GM21529 (cell line): ENCODE data around the gene SMIM41.

ENCODE experiments used
- ATAC-seq: cut with Tn5 transposase; IDR thresholded peaks from one replicate; pipeline ENCODE4 v1.9.1; 2021; ENCODE audit not compliant: unreplicated experiment

Gene SMIM41

GRCh38 chr12:52050758-52051541, 28.6 kb upstream of the SMIM41 start, which contains the start of gene NR4A1:
Gene NR4A1, plus strand, starts transcription at chr12:52051442. Its CDS starts 2,887 bp downstream, at chr12:52054329.
- ATAC-seq, result peak; percentile 81

- ATAC-seq, result no peak
Observed at GRCh38 chr12:52052468-52053186, 26.9 kb upstream of the SMIM41 start.

DNA sequence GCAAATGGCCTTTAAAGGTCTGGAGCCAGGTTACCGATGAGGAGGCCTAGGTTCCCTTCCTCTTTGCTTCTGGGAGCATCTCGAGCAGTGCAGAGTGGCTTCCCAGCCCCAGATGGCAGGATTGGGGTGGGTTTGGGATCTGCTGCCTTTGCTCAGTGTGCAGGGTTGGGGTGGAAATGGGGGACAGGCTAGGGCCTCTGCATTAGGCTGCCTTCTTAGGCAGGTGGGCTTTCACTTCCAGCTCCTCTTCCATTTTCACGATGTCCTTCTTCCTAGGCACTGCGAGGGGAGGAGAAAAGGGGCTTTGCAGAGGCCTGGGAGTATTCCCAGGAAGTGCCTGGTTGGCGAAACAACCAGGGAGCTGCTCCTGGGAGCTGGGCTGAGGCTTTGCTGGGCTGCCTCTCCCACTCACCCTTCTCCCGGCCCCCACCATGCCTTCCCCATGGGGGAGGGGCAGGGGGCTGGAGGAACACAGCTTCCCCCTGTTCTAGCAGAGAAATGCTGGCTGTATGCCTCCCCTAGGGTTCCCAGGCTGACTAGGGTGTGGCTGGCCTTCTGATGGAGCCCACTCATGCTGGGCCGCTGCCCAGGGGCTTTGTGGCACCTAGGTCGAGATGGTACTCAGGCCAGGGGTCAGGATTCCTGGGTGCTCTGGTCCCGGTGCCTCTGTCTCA, 25.8 kb upstream of the SMIM41 start:
- ATAC-seq, result no peak

- ATAC-seq, result no peak
Observed at GRCh38 chr12:52054231-52054832, 25.2 kb upstream of the SMIM41 start.

DNA sequence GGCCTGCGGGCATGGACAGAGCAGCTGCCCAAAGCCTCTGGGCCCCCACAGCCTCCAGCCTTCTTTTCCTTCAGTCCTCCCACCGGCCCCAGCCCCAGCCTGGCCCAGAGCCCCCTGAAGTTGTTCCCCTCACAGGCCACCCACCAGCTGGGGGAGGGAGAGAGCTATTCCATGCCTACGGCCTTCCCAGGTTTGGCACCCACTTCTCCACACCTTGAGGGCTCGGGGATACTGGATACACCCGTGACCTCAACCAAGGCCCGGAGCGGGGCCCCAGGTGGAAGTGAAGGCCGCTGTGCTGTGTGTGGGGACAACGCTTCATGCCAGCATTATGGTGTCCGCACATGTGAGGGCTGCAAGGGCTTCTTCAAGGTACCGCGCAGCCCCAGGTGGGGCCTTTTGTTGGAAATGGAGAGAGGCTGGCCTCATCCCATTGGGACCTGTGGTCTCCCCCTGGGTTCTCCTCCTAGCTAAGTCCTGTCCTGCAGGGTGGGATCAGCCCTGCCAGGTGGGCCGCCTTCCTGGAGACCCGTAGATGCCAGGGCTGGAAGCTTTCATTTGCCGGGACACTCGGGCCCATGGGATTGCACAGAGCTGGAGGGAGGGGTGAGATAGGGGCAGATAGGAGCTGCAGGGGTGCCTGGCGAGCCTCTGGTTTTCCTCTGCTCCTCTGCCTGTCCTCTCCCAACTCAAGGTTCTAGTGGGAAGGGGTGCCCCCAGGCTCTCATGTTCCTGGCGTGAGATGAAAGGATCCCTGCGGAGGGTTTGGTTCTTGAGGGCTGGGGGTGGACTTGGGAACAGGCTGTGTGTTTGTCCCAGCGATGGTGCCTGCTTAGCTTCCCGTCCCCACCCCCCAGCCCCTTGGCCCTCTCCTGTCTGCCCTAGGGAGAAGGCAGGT, 24.4 kb upstream of the SMIM41 start:
- ATAC-seq, result no peak

GRCh38 chr12:52055731-52056711, 23.5 kb upstream of the SMIM41 start:
- no peak for ATAC-seq

DNA sequence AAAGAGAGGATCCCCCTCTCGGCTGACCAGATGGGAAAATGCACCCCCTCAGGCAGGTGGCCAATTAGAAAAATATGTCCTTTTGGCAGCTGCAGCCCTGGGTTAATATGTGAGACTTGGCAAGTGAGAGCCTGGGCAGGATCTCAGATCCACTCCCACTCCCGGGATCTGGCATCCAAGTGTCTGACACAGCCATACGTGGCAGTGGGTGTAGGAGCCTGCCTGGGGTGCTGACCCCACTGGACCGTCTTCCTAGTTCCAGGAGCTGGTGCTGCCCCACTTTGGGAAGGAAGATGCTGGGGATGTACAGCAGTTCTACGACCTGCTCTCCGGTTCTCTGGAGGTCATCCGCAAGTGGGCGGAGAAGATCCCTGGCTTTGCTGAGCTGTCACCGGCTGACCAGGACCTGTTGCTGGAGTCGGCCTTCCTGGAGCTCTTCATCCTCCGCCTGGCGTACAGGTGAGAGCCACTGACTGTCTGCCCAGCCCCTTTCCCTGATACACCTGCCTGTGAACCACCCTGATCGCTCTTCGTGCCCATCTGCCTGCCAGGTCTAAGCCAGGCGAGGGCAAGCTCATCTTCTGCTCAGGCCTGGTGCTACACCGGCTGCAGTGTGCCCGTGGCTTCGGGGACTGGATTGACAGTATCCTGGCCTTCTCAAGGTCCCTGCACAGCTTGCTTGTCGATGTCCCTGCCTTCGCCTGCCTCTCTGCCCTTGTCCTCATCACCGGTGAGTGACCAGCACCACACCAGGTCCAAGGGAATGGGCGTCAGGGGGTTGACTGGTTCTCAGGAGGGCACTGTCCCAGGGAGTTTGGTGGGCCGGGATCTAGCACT, 22.5 kb upstream of the SMIM41 start:
- ATAC-seq, result no peak

DNA sequence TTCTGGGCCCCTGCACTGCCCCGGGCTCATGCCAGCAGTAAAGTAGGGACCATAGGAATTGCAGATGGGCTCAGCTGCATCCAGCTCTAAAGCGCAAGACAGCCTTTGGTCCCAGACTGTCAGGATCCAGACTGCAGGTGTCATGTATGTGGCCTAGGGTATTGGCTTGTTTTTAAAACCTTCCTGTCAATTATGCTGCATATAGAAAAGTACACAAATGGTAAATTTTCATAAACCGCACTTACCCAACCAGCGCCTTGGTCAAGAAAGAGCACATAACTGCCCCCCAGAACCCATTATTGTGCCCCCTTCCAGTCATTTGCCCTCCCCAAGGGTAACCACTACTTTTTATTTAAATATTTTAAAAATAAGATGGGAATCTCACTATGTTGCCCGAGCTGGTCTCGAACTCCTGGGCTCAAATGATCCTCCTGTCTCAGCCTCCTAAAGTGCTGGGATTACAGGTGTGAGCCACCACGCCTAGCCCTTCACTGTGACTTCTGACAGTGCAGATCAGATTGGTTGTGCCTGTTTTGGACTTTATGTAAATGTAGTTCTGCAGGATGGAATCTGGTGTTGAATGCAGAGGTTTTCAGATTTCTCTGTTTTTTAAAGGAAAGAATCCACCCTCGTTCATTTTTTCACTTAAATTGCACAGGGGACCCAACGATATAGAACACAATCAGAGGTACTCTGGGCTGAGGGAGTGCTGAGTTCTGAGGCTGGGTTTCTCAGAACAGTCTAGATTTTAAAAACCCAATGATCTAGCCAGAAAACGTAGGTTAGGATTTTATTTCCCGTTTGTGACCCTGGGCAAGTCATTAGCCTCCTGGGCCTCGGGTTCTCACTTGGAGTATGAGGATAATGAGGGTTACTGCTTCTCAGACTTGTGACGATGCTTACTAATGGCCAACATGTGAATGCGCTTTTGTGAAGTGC, 21.6 kb upstream of the SMIM41 start:
- ATAC-seq, result no peak

GRCh38 chr12:52058631-52059361, 20.7 kb upstream of the SMIM41 start:
- no peak for ATAC-seq

- ATAC-seq, result no peak
Observed at GRCh38 chr12:52059582-52060497, 19.7 kb upstream of the SMIM41 start.

DNA sequence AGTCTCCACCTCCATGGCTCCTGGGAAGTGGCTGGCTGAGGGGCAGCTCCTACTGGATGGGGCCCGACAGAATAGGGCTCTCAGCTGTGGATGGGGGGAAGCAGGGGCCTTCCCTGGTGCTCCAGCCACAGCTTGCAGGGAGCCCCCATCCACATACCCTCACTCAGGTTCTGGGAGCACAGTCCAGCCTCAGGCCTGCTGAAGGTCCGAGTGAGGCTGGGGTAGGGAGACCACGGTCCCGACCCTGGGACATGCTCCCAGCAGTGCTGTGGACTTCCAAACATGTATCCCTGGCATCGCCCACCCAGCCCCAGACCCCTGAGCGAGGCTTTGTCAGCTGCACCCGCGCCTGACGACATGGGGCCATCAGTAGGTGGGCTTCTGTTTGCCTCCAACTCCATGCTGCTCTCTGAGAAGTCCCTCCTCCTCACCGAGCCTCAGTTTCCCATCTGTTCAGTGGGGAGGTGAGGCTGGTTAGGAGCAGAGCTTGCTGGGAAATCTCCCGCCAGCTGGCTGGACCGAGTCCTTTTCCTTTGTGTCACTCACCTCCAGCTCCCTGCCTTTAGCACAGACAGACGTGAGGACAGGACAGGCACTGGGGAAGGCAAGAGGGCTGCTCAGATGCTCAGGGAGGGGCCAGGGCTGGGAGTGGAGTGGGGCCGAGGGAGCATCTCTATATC, 18.9 kb upstream of the SMIM41 start:
- ATAC-seq, result no peak

DNA sequence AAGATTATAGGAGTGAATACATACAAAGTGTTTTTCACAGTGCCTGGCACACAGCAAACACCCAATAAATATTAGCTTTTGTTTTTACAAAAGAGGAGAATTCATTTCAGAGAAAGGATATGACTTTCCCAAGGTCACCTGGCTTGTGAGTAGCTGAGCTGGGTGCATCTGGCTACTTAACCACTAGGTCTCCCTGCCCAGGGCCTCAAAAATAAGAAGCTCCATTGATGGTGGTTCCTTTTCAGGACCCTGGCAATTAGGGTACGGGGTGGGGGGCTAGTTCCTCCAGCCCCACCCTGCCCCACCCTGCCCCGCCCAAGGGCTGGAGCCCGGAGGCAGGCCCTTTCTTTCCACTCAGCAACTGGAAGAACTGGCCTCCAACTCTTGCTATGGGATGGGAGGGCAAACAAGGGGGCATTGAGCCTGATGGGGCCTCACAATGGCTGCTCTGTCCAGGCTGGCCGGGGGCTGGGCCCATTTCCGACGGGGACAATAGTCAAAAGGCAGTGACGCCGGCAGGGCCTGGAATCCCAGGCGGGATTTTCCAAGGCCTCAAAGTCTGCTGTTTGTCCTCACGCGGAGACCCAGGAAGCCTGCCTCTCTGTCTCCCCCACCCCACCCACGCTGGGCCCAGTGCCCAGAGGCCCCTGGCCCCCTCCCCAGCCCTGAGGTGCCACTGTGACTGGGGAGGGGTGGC, 17.9 kb upstream of the SMIM41 start:
- ATAC-seq, result no peak

GRCh38 chr12:52062167-52063081, 17.1 kb upstream of the SMIM41 start:
- no peak for ATAC-seq
